ENCODE data around the gene IFI27L2. TPM values are rescaled to one million over a fixed set of nuclear protein-coding genes. Genes with fewer than 3 reads are reported as not detected.

IFI27L2 gene
- total RNA-seq, 1 experiment from 2014 or later = 4.7 TPM

DNA sequence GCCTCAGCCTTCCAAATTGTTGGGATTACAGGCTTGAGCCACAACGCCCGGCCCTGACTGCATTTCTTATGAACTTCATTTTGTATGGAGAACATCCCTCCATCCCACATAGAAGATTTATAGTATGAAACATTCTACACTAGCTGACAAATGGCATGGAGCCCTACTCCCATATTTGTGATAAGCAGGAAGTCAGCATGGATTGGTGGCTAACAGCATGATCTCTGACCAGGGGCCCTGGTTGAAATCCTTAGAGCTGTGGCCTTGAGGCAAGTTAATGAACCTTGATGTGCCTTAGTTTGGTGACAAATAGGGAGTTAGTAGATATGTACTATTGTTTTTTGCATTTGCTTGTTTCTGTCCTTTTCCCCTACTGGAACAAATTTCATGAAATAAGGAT, 36.0 kb downstream of the IFI27L2 start:
- peaks cover 6% of the 10 kb centered on the region for H3K4me1 Mint-ChIP-seq (ENCODE audit: low read depth, unreplicated experiment)
- TF ChIP-seq, protein P1, sequence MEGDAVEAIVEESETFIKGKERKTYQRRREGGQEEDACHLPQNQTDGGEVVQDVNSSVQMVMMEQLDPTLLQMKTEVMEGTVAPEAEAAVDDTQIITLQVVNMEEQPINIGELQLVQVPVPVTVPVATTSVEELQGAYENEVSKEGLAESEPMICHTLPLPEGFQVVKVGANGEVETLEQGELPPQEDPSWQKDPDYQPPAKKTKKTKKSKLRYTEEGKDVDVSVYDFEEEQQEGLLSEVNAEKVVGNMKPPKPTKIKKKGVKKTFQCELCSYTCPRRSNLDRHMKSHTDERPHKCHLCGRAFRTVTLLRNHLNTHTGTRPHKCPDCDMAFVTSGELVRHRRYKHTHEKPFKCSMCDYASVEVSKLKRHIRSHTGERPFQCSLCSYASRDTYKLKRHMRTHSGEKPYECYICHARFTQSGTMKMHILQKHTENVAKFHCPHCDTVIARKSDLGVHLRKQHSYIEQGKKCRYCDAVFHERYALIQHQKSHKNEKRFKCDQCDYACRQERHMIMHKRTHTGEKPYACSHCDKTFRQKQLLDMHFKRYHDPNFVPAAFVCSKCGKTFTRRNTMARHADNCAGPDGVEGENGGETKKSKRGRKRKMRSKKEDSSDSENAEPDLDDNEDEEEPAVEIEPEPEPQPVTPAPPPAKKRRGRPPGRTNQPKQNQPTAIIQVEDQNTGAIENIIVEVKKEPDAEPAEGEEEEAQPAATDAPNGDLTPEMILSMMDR (IDR thresholded peaks at IDR 0.05; ENCODE audit: insufficient read depth in 1 of 2, low read depth in 1 of 2, low read length in 1 of 2, severe bottlenecking in 1 of 2, unreplicated experiment in 1 of 2) = no peak
- Histone ChIP-seq H3K27me3 (replicated peaks; ENCODE audit: control insufficient read depth, insufficient read depth, low read length) (no peaks in the 10 kb centered on the region), H3K4me3 (ENCODE audit: low read depth, low read length) (no peak overlapping the region), H3K9me3 (no peaks in the 10 kb centered on the region), H3K4me1 (peaks cover 16% of the 10 kb centered on the region; the same call in 1 of the 2 replicates), H3K36me3 (ENCODE audit: control insufficient read depth, insufficient read depth, low read length) (no peaks in the 10 kb centered on the region)
- no TSS peak for BruUV-seq (replicated peaks)
- H3K9me3 Mint-ChIP-seq (ENCODE audit: unreplicated experiment) = no peaks in the 10 kb centered on the region
- no peak overlapping the region for H3K4me3 Mint-ChIP-seq (ENCODE audit: unreplicated experiment)
- H3K27me3 Mint-ChIP-seq (ENCODE audit: insufficient read depth, unreplicated experiment) = no peaks in the 10 kb centered on the region
- no peaks in the 10 kb centered on the region for H3K36me3 Mint-ChIP-seq (ENCODE audit: insufficient read depth, unreplicated experiment)
- no peak overlapping the region for H3K27ac Mint-ChIP-seq (ENCODE audit: unreplicated experiment)
- ChIA-PET POLR2A (no interaction called here), CTCF (no interaction called here)
- intact Hi-C loops (cut with micrococcal nuclease; ENCODE audit: unreplicated experiment) = no loop called here
- no peak for DNase-seq

DNA sequence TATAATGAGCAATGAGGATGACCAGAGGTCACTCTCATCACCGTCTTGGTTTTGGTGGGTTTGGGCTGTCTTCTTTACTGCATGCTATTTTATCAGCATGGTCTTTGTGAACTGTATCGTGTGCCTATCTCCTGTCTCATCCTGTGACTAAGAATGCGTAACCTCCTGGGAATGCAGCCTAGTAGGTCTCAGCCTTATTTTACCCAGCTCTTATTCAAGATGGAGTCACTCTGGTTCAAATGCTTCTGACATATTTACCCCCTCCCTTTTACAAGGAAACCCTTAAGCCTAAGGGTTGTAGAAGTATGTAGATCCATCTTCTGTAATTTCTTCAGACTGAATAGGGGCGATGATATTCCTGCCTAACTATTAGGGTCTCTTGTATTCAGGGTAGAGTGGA, 39.9 kb downstream of the IFI27L2 start:
- Mint-ChIP-seq H3K27ac (ENCODE audit: unreplicated experiment) (no peak overlapping the region), H3K4me3 (ENCODE audit: unreplicated experiment) (no peak overlapping the region), H3K36me3 (ENCODE audit: insufficient read depth, unreplicated experiment) (no peaks in the 10 kb centered on the region), H3K4me1 (ENCODE audit: low read depth, unreplicated experiment) (peaks cover 6% of the 10 kb centered on the region), H3K9me3 (ENCODE audit: unreplicated experiment) (no peaks in the 10 kb centered on the region), H3K27me3 (ENCODE audit: insufficient read depth, unreplicated experiment) (no peaks in the 10 kb centered on the region)
- TF ChIP-seq, protein P1 (IDR thresholded peaks at IDR 0.05; ENCODE audit: insufficient read depth in 1 of 2, low read depth in 1 of 2, low read length in 1 of 2, severe bottlenecking in 1 of 2, unreplicated experiment in 1 of 2) = no peak
- ChIA-PET CTCF (no interaction called here), POLR2A (no interaction called here)
- no peaks in the 10 kb centered on the region; the same call in 1 of the 2 replicates for H3K36me3 ChIP-seq (ENCODE audit: control insufficient read depth, insufficient read depth, low read length)
- intact Hi-C loops (cut with micrococcal nuclease; ENCODE audit: unreplicated experiment) = no loop called here
- no peak for DNase-seq
- no peak overlapping the region for H3K4me3 ChIP-seq (ENCODE audit: low read depth, low read length)
- no peaks in the 10 kb centered on the region for H3K27me3 ChIP-seq (replicated peaks; ENCODE audit: control insufficient read depth, insufficient read depth, low read length)
- BruUV-seq (replicated peaks) = no TSS peak
- peaks cover 16% of the 10 kb centered on the region; the same call in 1 of the 2 replicates for H3K4me1 ChIP-seq
- H3K9me3 ChIP-seq = no peaks in the 10 kb centered on the region

DNA sequence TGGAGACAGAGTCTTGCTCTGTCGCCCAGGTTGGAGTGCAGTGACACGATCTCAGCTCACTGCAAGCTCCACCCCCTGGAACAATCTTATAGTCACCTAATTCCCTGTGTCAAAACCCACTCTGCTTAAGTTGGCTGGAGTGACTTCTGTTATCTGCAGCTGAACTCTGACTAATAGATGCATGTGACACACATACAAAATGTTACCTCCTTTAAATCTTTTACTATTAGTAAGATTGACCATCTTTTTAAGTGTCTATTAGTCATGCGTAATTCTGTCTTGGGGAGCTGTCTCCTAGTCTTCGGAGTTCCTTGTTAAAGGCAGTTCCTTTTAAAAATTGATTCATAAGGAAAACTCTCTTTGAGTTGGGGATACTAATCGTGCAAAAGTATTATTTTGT, 40.9 kb downstream of the IFI27L2 start:
- no peaks in the 10 kb centered on the region for H3K27me3 Mint-ChIP-seq (ENCODE audit: insufficient read depth, unreplicated experiment)
- ChIA-PET CTCF (interaction anchor here (0.6 kb wide), 2 partner anchors 92 to 385 kb away, joined by 3 to 6 read pairs; no protein-coding TSS in a partner anchor), POLR2A (no interaction called here)
- peaks cover 6% of the 10 kb centered on the region for H3K4me1 Mint-ChIP-seq (ENCODE audit: low read depth, unreplicated experiment)
- intact Hi-C loops (cut with micrococcal nuclease; ENCODE audit: unreplicated experiment) = no loop called here
- no peak for DNase-seq
- no peak overlapping the region for H3K4me3 Mint-ChIP-seq (ENCODE audit: unreplicated experiment)
- no peaks in the 10 kb centered on the region; the same call in 1 of the 2 replicates for H3K36me3 ChIP-seq (ENCODE audit: control insufficient read depth, insufficient read depth, low read length)
- TF ChIP-seq, protein P1 (IDR thresholded peaks at IDR 0.05; ENCODE audit: insufficient read depth in 1 of 2, low read depth in 1 of 2, low read length in 1 of 2, severe bottlenecking in 1 of 2, unreplicated experiment in 1 of 2) = no peak
- no peak overlapping the region for H3K27ac Mint-ChIP-seq (ENCODE audit: unreplicated experiment)
- BruUV-seq (replicated peaks) = no TSS peak
- no peaks in the 10 kb centered on the region for H3K36me3 Mint-ChIP-seq (ENCODE audit: insufficient read depth, unreplicated experiment)
- H3K9me3 ChIP-seq = no peaks in the 10 kb centered on the region
- peaks cover 16% of the 10 kb centered on the region; the same call in 1 of the 2 replicates for H3K4me1 ChIP-seq
- H3K27me3 ChIP-seq (replicated peaks; ENCODE audit: control insufficient read depth, insufficient read depth, low read length) = no peaks in the 10 kb centered on the region
- H3K9me3 Mint-ChIP-seq (ENCODE audit: unreplicated experiment) = no peaks in the 10 kb centered on the region
- H3K4me3 ChIP-seq (ENCODE audit: low read depth, low read length) = no peak overlapping the region
